Liver (tissue), 9 donors: Measurements from ENCODE around the gene SLC35F4. TPM values are rescaled to one million over a fixed set of nuclear protein-coding genes. Genes with fewer than 3 reads are reported as not detected.

Source experiments
- DNase-seq: peaks from one replicate; pipeline ENCODE4 v3.0.0-alpha.2; 2017; ENCODE audit warnings: low spot score
- H3K27ac ChIP-seq, 2 donors: one replicate each; pipeline ENCODE4 v1.7.0; 2013; ENCODE audit warnings: inconsistent platforms in 2 of 2, low read length in 2 of 2, control low read depth in 1 of 2, low read depth in 1 of 2, mild to moderate bottlenecking in 1 of 2
- H3K27me3 ChIP-seq, 4 donors: one replicate each; pipeline versions ENCODE4 v1.6.1 to v1.7.0; 2013; ENCODE audit warnings: low read length in 3 of 4, inconsistent platforms in 1 of 4, mild to moderate bottlenecking in 1 of 4, moderate library complexity in 1 of 4; ENCODE audit not compliant: control insufficient read depth in 4 of 4, insufficient read depth in 4 of 4
- H3K36me3 ChIP-seq, 4 donors: one replicate each; pipeline versions ENCODE4 v1.6.1 to v1.7.0; 2013; ENCODE audit warnings: low read length in 3 of 4, mild to moderate bottlenecking in 3 of 4, low read depth in 1 of 4, moderate library complexity in 1 of 4; ENCODE audit not compliant: control insufficient read depth in 4 of 4, insufficient read depth in 3 of 4
- H3K4me1 ChIP-seq, 4 donors: one replicate each; pipeline versions ENCODE4 v1.6.1 to v1.7.0; 2013; ENCODE audit warnings: low read length in 3 of 4, mild to moderate bottlenecking in 3 of 4, moderate library complexity in 1 of 4; ENCODE audit not compliant: control insufficient read depth in 4 of 4, insufficient read depth in 4 of 4
- H3K4me3 ChIP-seq, 3 donors: one replicate each; pipeline versions ENCODE4 v1.6.1 to v1.7.0; 2013; ENCODE audit warnings: low read length in 3 of 3, control low read depth in 1 of 3, low read depth in 1 of 3, mild to moderate bottlenecking in 1 of 3
- H3K9ac ChIP-seq, 2 donors: one replicate each; pipeline ENCODE4 v1.7.0; 2013; ENCODE audit warnings: low read length in 2 of 2, mild to moderate bottlenecking in 2 of 2, moderate library complexity in 2 of 2, control low read depth in 1 of 2, low read depth in 1 of 2
- H3K9me3 ChIP-seq, 4 donors: one replicate each; pipeline versions ENCODE4 v1.6.1 to v1.7.0; 2013; ENCODE audit warnings: low read length in 3 of 4; ENCODE audit not compliant: control insufficient read depth in 4 of 4
- FOXA1 ChIP-seq: IDR thresholded peaks from 2 replicates; pipeline ENCODE4 v1.6.1; 2016; ENCODE audit warnings: antibody characterized with exemption
- FOXA2 ChIP-seq: IDR thresholded peaks from 2 replicates; pipeline ENCODE4 v1.6.1; 2016; ENCODE audit warnings: antibody characterized with exemption
- GABPA ChIP-seq, 2 donors: IDR thresholded peaks in 1 of 2; conservative IDR thresholded peaks in 1 of 2; 2 replicates each; pipeline ENCODE4 v1.6.1; 2016; ENCODE audit warnings: antibody characterized with exemption in 2 of 2, mild to moderate bottlenecking in 1 of 2, moderate library complexity in 1 of 2
- HNF4A ChIP-seq, 2 donors: conservative IDR thresholded peaks; 2 replicates each; pipeline ENCODE4 v1.6.1; 2016; ENCODE audit warnings: antibody characterized with exemption in 2 of 2, mild to moderate bottlenecking in 2 of 2
- HNF4G ChIP-seq: IDR thresholded peaks from 2 replicates; pipeline ENCODE4 v1.6.1; 2016; ENCODE audit warnings: antibody characterized with exemption
- JUND ChIP-seq, 2 donors: IDR thresholded peaks; 2 replicates each; pipeline ENCODE4 v1.6.1; 2016; ENCODE audit warnings: antibody characterized with exemption in 2 of 2
- NR2F2 ChIP-seq: IDR thresholded peaks from 2 replicates; pipeline ENCODE4 v1.6.1; 2016; ENCODE audit warnings: antibody characterized with exemption
- RAD21 ChIP-seq, 2 donors: IDR thresholded peaks; 2 replicates each; pipeline ENCODE4 v1.6.1; 2016; ENCODE audit warnings: antibody characterized with exemption in 2 of 2, mild to moderate bottlenecking in 2 of 2
- RXRA ChIP-seq, 2 donors: IDR thresholded peaks; 2 replicates each; pipeline ENCODE4 v1.6.1; 2017 to 2018; ENCODE audit warnings: antibody characterized with exemption in 2 of 2, mild to moderate bottlenecking in 1 of 2
- SP1 ChIP-seq: IDR thresholded peaks from 2 replicates; pipeline ENCODE4 v1.6.1; 2018; ENCODE audit warnings: antibody characterized with exemption, mild to moderate bottlenecking
- TAF1 ChIP-seq: conservative IDR thresholded peaks from 2 replicates; pipeline ENCODE4 v1.6.1; 2016; ENCODE audit warnings: antibody characterized with exemption, mild to moderate bottlenecking
- YY1 ChIP-seq: IDR thresholded peaks from 2 replicates; pipeline ENCODE4 v1.6.1; 2016; ENCODE audit warnings: antibody characterized with exemption, mild to moderate bottlenecking
- WGBS: extraction: QIAGEN DNeasy Blood & Tissue Kit; methylation state at CpG from one replicate; pipeline ENCODE4 v1.1.7; 2013; 5-methylcytosine and 5-hydroxymethylcytosine counted together
- polyA plus RNA-seq, 2 donors: library from polyadenylated mRNA; stranded (reverse) in 1 of 2; unstranded in 1 of 2; fragments of 200-250 nt in 1 of 2; fragments of >200 nt in 1 of 2; fragmentation: Nextera tagmentation in 1 of 2; extraction: Ambion mirVana in 1 of 2; gene quantifications; one replicate each; pipeline versions ENCODE4 v1.2.1 to v1.2.3, GENCODE V29; 2013 to 2015
- total RNA-seq, 2 donors: library from RNA; depleted of rRNA; stranded (reverse); fragments of >200 nt; gene quantifications; one replicate each; pipeline ENCODE4 v1.2.3, GENCODE V29; 2014
- TF ChIP-seq, protein P1 (sequence below): fragments of 150-350 bp; IDR thresholded peaks from 2 replicates; pipeline ENCODE4 v1.5.1; 2017; ENCODE audit warnings: improper control_type of control experiment, low read depth, low read length; ENCODE audit not compliant: missing input control
- TF ChIP-seq, protein P2 (sequence below): IDR thresholded peaks from 2 replicates; pipeline ENCODE4 v1.6.1; 2016; ENCODE audit warnings: antibody characterized with exemption, mild to moderate bottlenecking
- TF ChIP-seq, protein P3 (sequence below): IDR thresholded peaks from 2 replicates; pipeline ENCODE4 v1.6.1; 2016; ENCODE audit warnings: antibody characterized with exemption
- TF ChIP-seq, protein P4 (sequence below): IDR thresholded peaks from 2 replicates; pipeline ENCODE4 v1.6.1; 2016; ENCODE audit warnings: antibody characterized with exemption
- TF ChIP-seq, protein P5 (sequence below): IDR thresholded peaks from 2 replicates; pipeline ENCODE4 v1.6.1; 2016; ENCODE audit warnings: antibody characterized with exemption
- donor health status: healthy.
- donor health status: healthy.
- donor health status: healthy.
- donor health status: healthy.
- donor health status: healthy.

SLC35F4 gene
- total and polyA plus RNA-seq, 4 donors = not detected

DNA sequence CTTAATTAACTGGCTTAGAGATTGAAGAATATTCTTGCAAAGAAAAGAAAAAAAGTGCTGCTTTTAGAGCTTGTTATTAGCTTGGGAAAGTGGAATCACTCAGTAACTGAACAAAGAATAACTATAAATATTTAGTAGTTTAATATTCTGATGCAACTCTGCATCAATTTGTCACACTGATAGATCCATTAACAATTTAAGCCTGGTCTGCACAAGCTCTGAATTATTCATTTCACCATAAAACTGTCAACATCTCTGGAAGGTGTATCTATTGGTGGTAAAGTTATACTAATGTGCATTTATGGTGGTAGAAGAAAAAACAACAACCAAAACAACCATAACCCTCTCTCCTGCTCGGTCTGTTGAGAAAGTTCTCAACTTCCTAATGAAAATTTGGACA is 38.1 kb upstream of the SLC35F4 start:
- 63% methylated on average over 1 of the region's 1 CpG for WGBS
- no peak overlapping the region for H3K9ac ChIP-seq
- TF ChIP-seq, protein P1, sequence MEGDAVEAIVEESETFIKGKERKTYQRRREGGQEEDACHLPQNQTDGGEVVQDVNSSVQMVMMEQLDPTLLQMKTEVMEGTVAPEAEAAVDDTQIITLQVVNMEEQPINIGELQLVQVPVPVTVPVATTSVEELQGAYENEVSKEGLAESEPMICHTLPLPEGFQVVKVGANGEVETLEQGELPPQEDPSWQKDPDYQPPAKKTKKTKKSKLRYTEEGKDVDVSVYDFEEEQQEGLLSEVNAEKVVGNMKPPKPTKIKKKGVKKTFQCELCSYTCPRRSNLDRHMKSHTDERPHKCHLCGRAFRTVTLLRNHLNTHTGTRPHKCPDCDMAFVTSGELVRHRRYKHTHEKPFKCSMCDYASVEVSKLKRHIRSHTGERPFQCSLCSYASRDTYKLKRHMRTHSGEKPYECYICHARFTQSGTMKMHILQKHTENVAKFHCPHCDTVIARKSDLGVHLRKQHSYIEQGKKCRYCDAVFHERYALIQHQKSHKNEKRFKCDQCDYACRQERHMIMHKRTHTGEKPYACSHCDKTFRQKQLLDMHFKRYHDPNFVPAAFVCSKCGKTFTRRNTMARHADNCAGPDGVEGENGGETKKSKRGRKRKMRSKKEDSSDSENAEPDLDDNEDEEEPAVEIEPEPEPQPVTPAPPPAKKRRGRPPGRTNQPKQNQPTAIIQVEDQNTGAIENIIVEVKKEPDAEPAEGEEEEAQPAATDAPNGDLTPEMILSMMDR = no peak
- TF ChIP-seq SP1 (no peak), JUND (IDR thresholded peaks at IDR 0.05) (no peak), HNF4A (conservative IDR thresholded peaks at IDR 0.05) (no peak), FOXA2 (no peak), TAF1 (no peak), RXRA (IDR thresholded peaks at IDR 0.05) (no peak), NR2F2 (no peak)
- TF ChIP-seq, protein P2, sequence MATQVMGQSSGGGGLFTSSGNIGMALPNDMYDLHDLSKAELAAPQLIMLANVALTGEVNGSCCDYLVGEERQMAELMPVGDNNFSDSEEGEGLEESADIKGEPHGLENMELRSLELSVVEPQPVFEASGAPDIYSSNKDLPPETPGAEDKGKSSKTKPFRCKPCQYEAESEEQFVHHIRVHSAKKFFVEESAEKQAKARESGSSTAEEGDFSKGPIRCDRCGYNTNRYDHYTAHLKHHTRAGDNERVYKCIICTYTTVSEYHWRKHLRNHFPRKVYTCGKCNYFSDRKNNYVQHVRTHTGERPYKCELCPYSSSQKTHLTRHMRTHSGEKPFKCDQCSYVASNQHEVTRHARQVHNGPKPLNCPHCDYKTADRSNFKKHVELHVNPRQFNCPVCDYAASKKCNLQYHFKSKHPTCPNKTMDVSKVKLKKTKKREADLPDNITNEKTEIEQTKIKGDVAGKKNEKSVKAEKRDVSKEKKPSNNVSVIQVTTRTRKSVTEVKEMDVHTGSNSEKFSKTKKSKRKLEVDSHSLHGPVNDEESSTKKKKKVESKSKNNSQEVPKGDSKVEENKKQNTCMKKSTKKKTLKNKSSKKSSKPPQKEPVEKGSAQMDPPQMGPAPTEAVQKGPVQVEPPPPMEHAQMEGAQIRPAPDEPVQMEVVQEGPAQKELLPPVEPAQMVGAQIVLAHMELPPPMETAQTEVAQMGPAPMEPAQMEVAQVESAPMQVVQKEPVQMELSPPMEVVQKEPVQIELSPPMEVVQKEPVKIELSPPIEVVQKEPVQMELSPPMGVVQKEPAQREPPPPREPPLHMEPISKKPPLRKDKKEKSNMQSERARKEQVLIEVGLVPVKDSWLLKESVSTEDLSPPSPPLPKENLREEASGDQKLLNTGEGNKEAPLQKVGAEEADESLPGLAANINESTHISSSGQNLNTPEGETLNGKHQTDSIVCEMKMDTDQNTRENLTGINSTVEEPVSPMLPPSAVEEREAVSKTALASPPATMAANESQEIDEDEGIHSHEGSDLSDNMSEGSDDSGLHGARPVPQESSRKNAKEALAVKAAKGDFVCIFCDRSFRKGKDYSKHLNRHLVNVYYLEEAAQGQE = no peak
- TF ChIP-seq, protein P3, sequence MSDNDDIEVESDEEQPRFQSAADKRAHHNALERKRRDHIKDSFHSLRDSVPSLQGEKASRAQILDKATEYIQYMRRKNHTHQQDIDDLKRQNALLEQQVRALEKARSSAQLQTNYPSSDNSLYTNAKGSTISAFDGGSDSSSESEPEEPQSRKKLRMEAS = no peak
- H3K4me1 ChIP-seq = no peaks in the 10 kb centered on the region
- peaks cover 0 to 7% (median 0%) of the 10 kb centered on the region in 4 donors for H3K27me3 ChIP-seq
- no peak overlapping the region for H3K27ac ChIP-seq
- no peak for DNase-seq
- no peaks in the 10 kb centered on the region for H3K9me3 ChIP-seq
- no peak overlapping the region for H3K4me3 ChIP-seq
- H3K36me3 ChIP-seq = no peaks in the 10 kb centered on the region

DNA sequence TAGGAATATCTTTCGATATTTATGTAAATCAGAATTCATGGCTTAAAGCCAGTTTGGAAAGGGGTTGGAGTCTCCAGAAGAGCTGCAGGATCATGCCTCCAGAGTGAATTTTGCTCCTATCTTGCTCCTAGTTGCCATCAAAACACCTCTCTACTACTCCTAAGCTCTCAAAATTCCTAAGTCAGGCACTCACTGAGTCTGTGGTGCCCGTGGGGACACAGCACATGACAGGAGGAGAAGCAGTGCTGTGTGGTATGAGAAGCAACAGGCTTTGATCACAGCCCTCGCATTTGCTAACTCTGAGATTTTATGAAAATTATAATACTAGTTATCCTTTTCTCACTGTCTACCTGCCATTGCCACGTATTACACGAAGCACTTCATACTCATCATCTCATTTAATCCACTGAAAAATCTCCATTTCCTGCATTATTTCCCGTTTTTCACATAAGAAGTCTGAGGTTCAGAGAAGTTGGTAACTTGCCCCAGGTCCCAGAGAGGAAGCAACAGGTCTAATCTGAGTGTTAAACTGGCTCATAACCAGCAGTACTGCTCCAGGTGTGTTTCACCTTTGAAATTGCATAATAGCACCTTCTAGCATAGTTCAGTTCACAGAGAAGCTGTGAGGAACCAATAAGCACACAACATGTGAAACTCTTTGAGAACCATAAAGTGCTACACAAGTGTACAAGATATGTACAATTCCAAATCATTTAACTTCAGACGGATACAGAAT is 33.1 kb upstream of the SLC35F4 start:
- no peak for DNase-seq
- Histone ChIP-seq H3K4me3 (no peak overlapping the region), H3K4me1 (no peaks in the 10 kb centered on the region), H3K9ac (no peak overlapping the region), H3K27me3 (no peaks in the 10 kb centered on the region), H3K27ac (no peak overlapping the region), H3K9me3 (no peaks in the 10 kb centered on the region), H3K36me3 (no peaks in the 10 kb centered on the region)
- 58% methylated on average over 7 of the region's 7 CpGs for WGBS
- no peak for TF ChIP-seq YY1
- no peak for TF ChIP-seq RAD21 (IDR thresholded peaks at IDR 0.05)
- TF ChIP-seq, protein P4, sequence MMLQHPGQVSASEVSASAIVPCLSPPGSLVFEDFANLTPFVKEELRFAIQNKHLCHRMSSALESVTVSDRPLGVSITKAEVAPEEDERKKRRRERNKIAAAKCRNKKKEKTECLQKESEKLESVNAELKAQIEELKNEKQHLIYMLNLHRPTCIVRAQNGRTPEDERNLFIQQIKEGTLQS = no peak
- no peak for TF ChIP-seq SP1
- no peak for TF ChIP-seq FOXA1
- TF ChIP-seq, protein P2 = no peak
- no peak for TF ChIP-seq HNF4A (conservative IDR thresholded peaks at IDR 0.05)
- TF ChIP-seq GABPA (IDR thresholded peaks at IDR 0.05 in 1 of 2, conservative IDR thresholded peaks at IDR 0.05 in 1 of 2) = no peak
- TF ChIP-seq FOXA2 = no peak
- no peak for TF ChIP-seq JUND (IDR thresholded peaks at IDR 0.05)
- TF ChIP-seq, protein P5, sequence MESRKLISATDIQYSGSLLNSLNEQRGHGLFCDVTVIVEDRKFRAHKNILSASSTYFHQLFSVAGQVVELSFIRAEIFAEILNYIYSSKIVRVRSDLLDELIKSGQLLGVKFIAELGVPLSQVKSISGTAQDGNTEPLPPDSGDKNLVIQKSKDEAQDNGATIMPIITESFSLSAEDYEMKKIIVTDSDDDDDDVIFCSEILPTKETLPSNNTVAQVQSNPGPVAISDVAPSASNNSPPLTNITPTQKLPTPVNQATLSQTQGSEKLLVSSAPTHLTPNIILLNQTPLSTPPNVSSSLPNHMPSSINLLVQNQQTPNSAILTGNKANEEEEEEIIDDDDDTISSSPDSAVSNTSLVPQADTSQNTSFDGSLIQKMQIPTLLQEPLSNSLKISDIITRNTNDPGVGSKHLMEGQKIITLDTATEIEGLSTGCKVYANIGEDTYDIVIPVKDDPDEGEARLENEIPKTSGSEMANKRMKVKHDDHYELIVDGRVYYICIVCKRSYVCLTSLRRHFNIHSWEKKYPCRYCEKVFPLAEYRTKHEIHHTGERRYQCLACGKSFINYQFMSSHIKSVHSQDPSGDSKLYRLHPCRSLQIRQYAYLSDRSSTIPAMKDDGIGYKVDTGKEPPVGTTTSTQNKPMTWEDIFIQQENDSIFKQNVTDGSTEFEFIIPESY = no peak
- TF ChIP-seq, protein P3 = no peak
- no peak for TF ChIP-seq HNF4G
- TF ChIP-seq RXRA (IDR thresholded peaks at IDR 0.05) = no peak
- TF ChIP-seq TAF1 = no peak
- no peak for TF ChIP-seq NR2F2
